AML-193 (cell line): ENCODE measurements around the gene GLYATL2.

Source experiments
- DNase-seq, 2 experiments: peaks; one replicate each; lab custom pipeline; 2025; lab: John Stamatoyannopoulos, UW

The GLYATL2 gene

GRCh38 chr11:58844361-58845005, at the start of gene GLYATL2:
Gene GLYATL2, minus strand, starts transcription at chr11:58844704. Its CDS starts 5,092 bp downstream, at chr11:58839612.
- no peak for DNase-seq

- no peak for DNase-seq
Measured at GRCh38 chr11:58893899-58894298, 49.4 kb upstream of the GLYATL2 start.

GRCh38 chr11:58888579-58888978, 44.1 kb upstream of the GLYATL2 start:
- peak; percentile 36 to 37 for DNase-seq

- no peak for DNase-seq
Measured at GRCh38 chr11:58887452-58887851, 42.9 kb upstream of the GLYATL2 start.

- DNase-seq = no peak
Measured at GRCh38 chr11:58880625-58881024, 36.1 kb upstream of the GLYATL2 start.

GRCh38 chr11:58880166-58880565, 35.7 kb upstream of the GLYATL2 start:
- DNase-seq = no peak

- DNase-seq = no peak
Measured at GRCh38 chr11:58867556-58867955, 23.1 kb upstream of the GLYATL2 start.

- no peak for DNase-seq
Measured at GRCh38 chr11:58866788-58867187, 22.3 kb upstream of the GLYATL2 start.

GRCh38 chr11:58864335-58864734, 19.8 kb upstream of the GLYATL2 start:
- no peak for DNase-seq

GRCh38 chr11:58863697-58864096, 19.2 kb upstream of the GLYATL2 start:
- no peak for DNase-seq

GRCh38 chr11:58861533-58861932, 17.0 kb upstream of the GLYATL2 start:
- DNase-seq = no peak

- no peak for DNase-seq
Measured at GRCh38 chr11:58856806-58857205, 12.3 kb upstream of the GLYATL2 start.

GRCh38 chr11:58845386-58845785, 882 bp upstream of the GLYATL2 start:
- no peak for DNase-seq

- no peak for DNase-seq
Measured at GRCh38 chr11:58837707-58838388, 6.7 kb downstream of the GLYATL2 start.

- no peak for DNase-seq
Measured at GRCh38 chr11:58832056-58832645, 12.4 kb downstream of the GLYATL2 start.

GRCh38 chr11:58830673-58831301, 13.7 kb downstream of the GLYATL2 start:
- DNase-seq = no peak

- no peak for DNase-seq
Measured at GRCh38 chr11:58829786-58830185, 14.7 kb downstream of the GLYATL2 start.

- no peak for DNase-seq
Measured at GRCh38 chr11:58813693-58814092, 30.8 kb downstream of the GLYATL2 start.

- no peak for DNase-seq
Measured at GRCh38 chr11:58811499-58811898, 33.0 kb downstream of the GLYATL2 start.

- DNase-seq = no peak
Measured at GRCh38 chr11:58807343-58807742, 37.2 kb downstream of the GLYATL2 start.

- DNase-seq = no peak
Measured at GRCh38 chr11:58805065-58805464, 39.4 kb downstream of the GLYATL2 start.

- no peak for DNase-seq
Measured at GRCh38 chr11:58801974-58802545, 42.4 kb downstream of the GLYATL2 start.

GRCh38 chr11:58801302-58801701, 43.2 kb downstream of the GLYATL2 start:
- DNase-seq = no peak
